ENCODE results near the gene SLC23A2. TPM values are rescaled to one million over a fixed set of nuclear protein-coding genes. Genes with fewer than 3 reads are reported as not detected.

SLC23A2 gene
- total RNA-seq, 6 experiments from 2014 or later: 23.4 to 41.1 (median 30.5) TPM

DNA sequence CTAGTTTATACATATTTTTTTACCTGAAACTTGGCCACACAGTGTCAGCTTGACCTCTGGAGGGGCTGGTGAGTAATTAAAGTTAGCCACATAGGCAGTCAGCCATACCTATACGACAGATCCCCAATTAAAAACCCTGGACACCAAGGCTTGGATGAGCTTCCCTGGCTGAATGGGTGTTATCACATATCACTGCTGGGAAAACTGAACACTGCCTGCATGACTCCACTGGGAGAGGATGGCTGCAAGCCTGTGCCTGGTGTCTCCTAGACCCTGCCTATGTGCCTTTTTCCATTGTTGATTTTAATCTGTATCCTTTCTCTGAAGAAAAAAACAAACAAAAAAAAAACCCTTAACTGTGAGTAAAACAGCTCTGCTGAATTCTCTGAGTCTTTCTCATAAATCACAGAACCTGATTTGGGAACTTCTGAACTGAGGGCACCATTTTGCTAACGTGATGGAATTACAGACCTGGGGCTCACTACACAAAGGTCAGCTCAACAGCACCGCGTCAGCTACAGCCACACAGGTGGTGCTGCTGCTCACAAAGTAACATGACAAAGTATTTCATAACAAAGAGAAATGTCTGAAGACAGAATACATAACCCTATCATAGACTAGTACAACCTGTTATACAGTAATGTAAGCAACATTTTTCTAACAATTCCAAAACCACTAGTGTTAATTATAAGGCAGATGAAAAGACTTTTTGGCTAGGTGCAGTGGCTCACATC is 97.0 kb downstream of the SLC23A2 start:
- TF ChIP-seq CTCF (IDR thresholded peaks at IDR 0.05) (no peak), POLR2A (IDR thresholded peaks at IDR 0.05) (no peak)
- H3K4me1 ChIP-seq: peaks cover 0 to 11% (median 0%) of the 10 kb centered on the region in 4 donors
- H3K9me3 ChIP-seq: no peaks in the 10 kb centered on the region
- no peaks in the 10 kb centered on the region for H3K27me3 ChIP-seq
- intact Hi-C loops (cut with DNase I): no loop called here
- peaks cover 0 to 16% (median 6%) of the 10 kb centered on the region in 4 donors for H3K36me3 ChIP-seq
- no peak overlapping the region for H3K4me3 ChIP-seq
- DNase-seq (no peak), ATAC-seq (no peak)
- WGBS (ENCODE audit: insufficient coverage, low coverage, low lambda C conversion rate, missing lambda C conversion rate): 92% methylated on average over 4 of the region's 4 CpGs
- no peak overlapping the region for H3K27ac ChIP-seq

DNA sequence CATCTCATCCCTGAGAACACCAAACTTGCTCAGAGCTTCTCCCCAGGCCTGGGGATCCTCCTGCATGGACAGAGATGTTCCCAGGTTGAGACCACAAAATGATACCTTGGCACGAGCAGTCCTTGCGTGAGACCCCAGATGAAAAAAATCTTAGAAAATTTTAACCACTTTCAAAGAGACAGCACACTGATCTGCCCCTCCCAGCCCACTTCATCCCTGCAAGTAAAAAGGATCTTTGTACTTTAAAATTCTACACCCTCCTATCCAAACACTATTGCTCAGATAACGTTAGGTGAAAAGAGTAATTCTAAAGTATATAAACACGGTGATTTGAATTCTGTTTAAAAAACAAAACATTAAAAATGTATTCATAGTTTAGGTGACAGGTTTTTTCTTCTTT is 98.5 kb downstream of the SLC23A2 start:
- no peak overlapping the region for H3K4me3 ChIP-seq
- ATAC-seq (no peak), DNase-seq (no peak)
- H3K27me3 ChIP-seq: no peaks in the 10 kb centered on the region
- intact Hi-C loops (cut with DNase I): no loop called here
- WGBS (ENCODE audit: insufficient coverage, low coverage, low lambda C conversion rate, missing lambda C conversion rate): 48% methylated on average over 2 of the region's 4 CpGs
- no peak for TF ChIP-seq CTCF (IDR thresholded peaks at IDR 0.05)
- TF ChIP-seq POLR2A (IDR thresholded peaks at IDR 0.05): no peak
- peaks cover 0 to 11% (median 0%) of the 10 kb centered on the region in 4 donors for H3K4me1 ChIP-seq
- no peak overlapping the region for H3K27ac ChIP-seq
- H3K36me3 ChIP-seq: peaks cover 0 to 25% (median 11%) of the 10 kb centered on the region in 4 donors
- H3K9me3 ChIP-seq: no peaks in the 10 kb centered on the region

DNA sequence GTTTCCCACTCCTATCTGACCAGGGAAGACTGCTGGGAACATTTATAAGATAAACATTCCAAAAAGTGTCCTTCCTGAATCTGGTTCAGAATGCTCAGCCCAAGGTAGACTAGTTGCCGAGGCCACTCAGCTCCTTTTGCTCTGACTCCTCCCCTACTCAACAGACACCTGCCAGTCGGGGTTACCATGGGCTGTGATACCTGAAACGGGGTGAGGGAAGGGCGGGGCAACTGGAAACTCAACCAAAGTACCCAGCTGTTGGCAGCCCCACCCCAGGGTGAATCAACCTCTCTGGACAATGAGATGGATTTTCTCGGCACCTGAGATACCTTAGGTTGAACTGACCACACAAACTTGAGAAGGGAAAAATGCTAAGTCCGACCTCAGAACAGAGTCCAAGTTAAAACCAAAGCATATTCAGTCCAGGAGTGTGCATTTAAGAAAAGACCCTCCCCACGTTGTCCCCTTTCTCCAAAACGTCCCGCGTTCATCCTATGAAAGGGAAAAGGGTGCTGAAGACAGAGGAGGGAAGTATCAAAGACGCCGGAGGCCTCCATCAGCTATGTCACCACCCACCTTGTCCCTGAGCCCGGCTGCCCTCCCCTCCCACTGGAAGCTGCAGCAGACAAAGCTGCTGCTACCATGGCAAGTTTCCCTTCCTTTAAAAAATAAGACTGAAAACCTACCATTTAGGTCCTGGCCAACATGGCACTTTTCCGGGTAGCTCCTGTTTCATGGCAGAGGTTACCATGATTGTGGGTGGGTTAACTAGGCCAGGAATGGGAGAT is 100.1 kb downstream of the SLC23A2 start:
- 82% methylated on average over 10 of the region's 14 CpGs for WGBS (ENCODE audit: insufficient coverage, low coverage, low lambda C conversion rate, missing lambda C conversion rate)
- TF ChIP-seq CTCF (IDR thresholded peaks at IDR 0.05): no peak
- TF ChIP-seq POLR2A (IDR thresholded peaks at IDR 0.05): no peak
- intact Hi-C loops (cut with DNase I): no loop called here
- Histone ChIP-seq H3K27ac (no peak overlapping the region), H3K27me3 (no peaks in the 10 kb centered on the region), H3K36me3 (peaks cover 0 to 25% (median 11%) of the 10 kb centered on the region in 4 donors), H3K4me3 (no peak overlapping the region), H3K4me1 (peaks cover 0 to 11% (median 0%) of the 10 kb centered on the region in 4 donors), H3K9me3 (no peaks in the 10 kb centered on the region)
- DNase-seq (no peak), ATAC-seq (no peak)

DNA sequence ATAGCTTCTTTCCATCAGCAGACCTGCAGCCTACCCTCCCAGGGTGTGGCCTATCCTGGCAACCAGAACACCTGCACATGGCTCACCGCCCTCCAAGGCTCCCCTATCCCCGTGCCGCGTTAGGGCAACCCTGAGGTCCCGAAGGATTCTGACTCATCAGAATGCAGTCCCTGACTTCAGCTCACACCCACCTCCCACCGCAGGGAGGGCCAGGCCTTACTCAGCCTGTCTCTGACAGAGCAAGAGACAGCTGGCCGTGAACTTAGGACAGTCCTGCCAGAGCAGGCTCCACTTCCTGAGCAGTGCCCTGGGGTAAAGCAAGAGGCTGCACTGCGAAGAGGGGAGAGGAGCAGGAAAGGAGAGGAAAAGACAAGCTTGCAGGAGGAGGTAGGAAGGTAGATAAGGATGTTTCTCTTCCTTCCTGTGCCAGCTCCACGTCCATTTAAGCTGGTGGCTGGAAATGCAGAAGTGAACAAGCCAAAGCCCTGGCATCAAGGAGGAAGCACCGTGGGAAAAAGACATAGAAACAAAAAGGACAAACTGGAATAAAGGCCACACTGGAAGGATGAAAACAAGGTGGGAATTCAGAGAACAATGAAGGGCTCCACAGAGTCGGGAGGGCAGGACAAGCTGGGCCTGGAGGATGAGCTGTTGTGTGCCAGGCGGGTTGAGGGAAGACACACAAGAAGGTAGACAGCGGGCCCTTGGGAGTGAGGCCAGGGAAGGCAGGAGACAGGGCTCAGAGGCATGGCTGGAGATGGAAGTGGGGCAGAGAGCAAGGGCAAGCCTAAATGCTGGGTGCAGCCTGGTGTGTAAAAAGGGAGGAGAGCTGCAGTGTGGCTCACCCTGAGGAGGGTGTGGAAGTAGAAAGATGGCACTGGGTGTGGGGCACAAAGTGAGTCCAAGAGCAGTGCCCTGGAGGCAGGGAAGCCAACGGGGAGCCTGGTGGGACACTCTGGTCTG is 102.7 kb downstream of the SLC23A2 start:
- no peaks in the 10 kb centered on the region for H3K27me3 ChIP-seq
- no peak overlapping the region for H3K27ac ChIP-seq
- ATAC-seq (peak; percentile 31 to 50 (median 36)), DNase-seq (no peak)
- TF ChIP-seq CTCF (IDR thresholded peaks at IDR 0.05): no peak
- no peak for TF ChIP-seq POLR2A (IDR thresholded peaks at IDR 0.05)
- no peaks in the 10 kb centered on the region for H3K4me1 ChIP-seq
- WGBS (ENCODE audit: insufficient coverage, low coverage, low lambda C conversion rate, missing lambda C conversion rate): 76% methylated on average over 11 of the region's 14 CpGs
- intact Hi-C loops (cut with DNase I): no loop called here
- H3K36me3 ChIP-seq: peaks cover 0 to 25% (median 11%) of the 10 kb centered on the region in 4 donors
- no peak overlapping the region for H3K4me3 ChIP-seq
- no peaks in the 10 kb centered on the region for H3K9me3 ChIP-seq
